ENCODE data around the gene OTOP1.
"Not testable (repeated sequence)": the region's sequence is repeated elsewhere in the genome, so short reads cannot be mapped to it uniquely, and the experiment has no call there.

The OTOP1 gene

GRCh38 chr4:4160956-4161665, 65.6 kb downstream of the OTOP1 start:
- DNase-seq (ENCODE audit: low read depth in 3 of 3) = peak in 1 of 3 experiments; percentile 29

- peak in 1 of 3 experiments; percentile 47 for DNase-seq (ENCODE audit: low read depth in 3 of 3)
Measured at GRCh38 chr4:4145622-4146021, 81.1 kb downstream of the OTOP1 start.

- not testable (repeated sequence) for DNase-seq (ENCODE audit: low read depth in 3 of 3)
Measured at GRCh38 chr4:4143376-4143775, 83.4 kb downstream of the OTOP1 start.

GRCh38 chr4:4142679-4143078, 84.0 kb downstream of the OTOP1 start:
- not testable (repeated sequence) for DNase-seq (ENCODE audit: low read depth in 3 of 3)

GRCh38 chr4:4141186-4141585, 85.5 kb downstream of the OTOP1 start:
- not testable (repeated sequence) for DNase-seq (ENCODE audit: low read depth in 3 of 3)

All from stimulated activated CD4-positive, alpha-beta T cell treated with anti-CD3 and anti-CD28 coated beads, TNF-alpha, amount 100 ng/mL, for 24 hours (primary cell).